NCI-H146 treated with DMSO at 0.1 percent for 48 hours (cell line): ENCODE results near the gene CDHR2.

Experiments
- DNase-seq: peaks from one replicate; lab custom pipeline; 2025; ENCODE audit not compliant: unreplicated experiment; lab: John Stamatoyannopoulos, UW

CDHR2 gene

GRCh38 chr5:176633598-176633997 lies 84.5 kb downstream of the CDHR2 start:
- no peak for DNase-seq

- DNase-seq, result no peak
Measured at GRCh38 chr5:176636426-176636825, 87.3 kb downstream of the CDHR2 start.

DNA sequence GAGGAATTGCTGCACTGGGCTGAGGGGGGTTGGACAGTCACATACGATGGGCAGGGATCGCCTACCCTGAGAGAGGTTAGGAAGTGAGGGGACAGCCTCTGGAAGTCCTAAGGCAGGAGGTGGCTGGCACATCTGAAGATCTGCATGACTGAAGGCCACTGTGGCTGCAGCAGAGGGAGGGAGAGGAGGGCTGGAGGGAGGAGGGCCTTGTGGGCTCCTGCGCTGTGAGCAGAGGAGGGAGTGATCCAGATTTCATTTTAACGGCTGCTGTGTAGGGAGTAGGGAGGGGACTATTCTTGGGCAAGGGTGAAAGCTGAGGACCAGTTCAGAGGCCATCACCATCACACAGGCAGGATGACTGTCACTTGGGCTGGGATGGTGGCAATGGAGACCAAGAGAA lies 88.4 kb downstream of the CDHR2 start:
- DNase-seq, result no peak

- DNase-seq, result no peak
Measured at GRCh38 chr5:176638437-176638836, 89.3 kb downstream of the CDHR2 start.

- DNase-seq, result no peak
Measured at GRCh38 chr5:176639208-176639607, 90.1 kb downstream of the CDHR2 start.

GRCh38 chr5:176639981-176640380 lies 90.8 kb downstream of the CDHR2 start:
- DNase-seq, result no peak

DNA sequence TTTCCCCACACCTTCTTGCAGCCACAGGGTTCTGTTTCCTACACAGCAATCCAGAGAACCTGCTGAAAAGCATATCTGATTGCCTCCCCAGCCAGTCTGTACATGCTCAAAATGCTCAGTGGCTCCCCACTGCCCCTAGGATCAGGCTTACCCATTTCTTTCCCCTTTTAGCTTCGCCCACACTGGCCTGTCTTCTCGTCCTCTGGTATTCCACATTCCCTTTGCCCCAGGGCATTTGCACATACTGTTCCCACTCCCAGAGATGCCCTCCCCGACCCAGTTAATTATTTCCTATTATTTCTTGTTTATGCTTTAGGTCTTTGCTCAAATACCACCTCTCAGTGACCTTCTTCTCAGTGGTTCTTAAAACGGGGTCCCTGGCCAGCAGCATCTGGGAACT lies 91.5 kb downstream of the CDHR2 start:
- DNase-seq, result no peak

GRCh38 chr5:176642675-176643490 lies 93.7 kb downstream of the CDHR2 start:
- DNase-seq, result no peak

GRCh38 chr5:176643491-176644219 lies 94.5 kb downstream of the CDHR2 start:
- DNase-seq, result no peak

- no peak for DNase-seq
Measured at GRCh38 chr5:176644294-176644693, 95.2 kb downstream of the CDHR2 start.

DNA sequence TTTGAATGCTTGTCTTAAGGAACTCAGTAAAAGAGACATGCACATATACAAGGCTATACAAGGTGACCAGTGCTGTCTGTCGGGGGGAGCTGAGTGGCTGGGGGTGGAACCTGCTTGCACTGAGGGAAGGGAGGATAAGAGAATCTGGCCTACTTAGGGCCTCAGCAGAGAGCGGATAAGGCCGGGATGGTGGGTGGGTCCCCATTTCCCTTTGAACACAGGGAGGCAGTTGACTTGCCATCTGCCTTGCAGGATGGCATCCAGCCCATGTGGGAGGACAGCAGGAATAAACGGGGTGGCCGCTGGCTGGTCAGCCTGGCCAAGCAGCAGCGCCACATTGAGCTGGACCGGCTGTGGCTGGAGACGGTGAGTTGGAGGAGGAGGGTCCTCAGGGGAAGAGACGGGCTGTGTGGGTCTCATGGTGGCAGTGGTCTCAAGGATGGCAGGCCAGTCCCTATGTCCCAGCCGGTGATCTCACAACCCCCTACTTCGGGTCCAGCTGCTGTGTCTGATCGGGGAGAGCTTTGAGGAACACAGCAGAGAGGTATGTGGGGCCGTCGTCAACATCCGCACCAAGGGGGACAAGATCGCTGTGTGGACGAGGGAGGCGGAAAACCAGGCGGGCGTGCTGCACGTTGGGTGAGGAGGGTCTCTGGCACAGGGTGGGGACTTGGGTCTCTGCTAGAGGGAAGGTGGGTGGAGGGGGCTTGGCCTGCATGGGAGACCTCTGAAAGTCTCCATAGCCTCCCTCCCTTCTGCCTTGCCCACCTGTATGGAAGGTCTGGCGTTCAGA lies 95.9 kb downstream of the CDHR2 start:
- no peak for DNase-seq
